Liver (tissue), 9 donors: ENCODE results near the gene NKD2. TPM values are rescaled to one million over a fixed set of nuclear protein-coding genes. Genes with fewer than 3 reads are reported as not detected.

Experiments
- DNase-seq: peaks from one replicate; pipeline ENCODE4 v3.0.0-alpha.2; 2017; ENCODE audit warnings: low spot score
- H3K27ac ChIP-seq, 2 donors: one replicate each; pipeline ENCODE4 v1.7.0; 2013; ENCODE audit warnings: inconsistent platforms in 2 of 2, low read length in 2 of 2, control low read depth in 1 of 2, low read depth in 1 of 2, mild to moderate bottlenecking in 1 of 2
- H3K27me3 ChIP-seq, 4 donors: one replicate each; pipeline versions ENCODE4 v1.6.1 to v1.7.0; 2013; ENCODE audit warnings: low read length in 3 of 4, inconsistent platforms in 1 of 4, mild to moderate bottlenecking in 1 of 4, moderate library complexity in 1 of 4; ENCODE audit not compliant: control insufficient read depth in 4 of 4, insufficient read depth in 4 of 4
- H3K36me3 ChIP-seq, 4 donors: one replicate each; pipeline versions ENCODE4 v1.6.1 to v1.7.0; 2013; ENCODE audit warnings: low read length in 3 of 4, mild to moderate bottlenecking in 3 of 4, low read depth in 1 of 4, moderate library complexity in 1 of 4; ENCODE audit not compliant: control insufficient read depth in 4 of 4, insufficient read depth in 3 of 4
- H3K4me1 ChIP-seq, 4 donors: one replicate each; pipeline versions ENCODE4 v1.6.1 to v1.7.0; 2013; ENCODE audit warnings: low read length in 3 of 4, mild to moderate bottlenecking in 3 of 4, moderate library complexity in 1 of 4; ENCODE audit not compliant: control insufficient read depth in 4 of 4, insufficient read depth in 4 of 4
- H3K4me3 ChIP-seq, 3 donors: one replicate each; pipeline versions ENCODE4 v1.6.1 to v1.7.0; 2013; ENCODE audit warnings: low read length in 3 of 3, control low read depth in 1 of 3, low read depth in 1 of 3, mild to moderate bottlenecking in 1 of 3
- H3K9ac ChIP-seq, 2 donors: one replicate each; pipeline ENCODE4 v1.7.0; 2013; ENCODE audit warnings: low read length in 2 of 2, mild to moderate bottlenecking in 2 of 2, moderate library complexity in 2 of 2, control low read depth in 1 of 2, low read depth in 1 of 2
- H3K9me3 ChIP-seq, 4 donors: one replicate each; pipeline versions ENCODE4 v1.6.1 to v1.7.0; 2013; ENCODE audit warnings: low read length in 3 of 4; ENCODE audit not compliant: control insufficient read depth in 4 of 4
- EGR1 ChIP-seq, 2 donors: IDR thresholded peaks; 2 replicates each; pipeline ENCODE4 v1.6.1; 2016 to 2018; ENCODE audit warnings: antibody characterized with exemption in 2 of 2, low read depth in 2 of 2
- FOXA1 ChIP-seq: IDR thresholded peaks from 2 replicates; pipeline ENCODE4 v1.6.1; 2016; ENCODE audit warnings: antibody characterized with exemption
- FOXA2 ChIP-seq: IDR thresholded peaks from 2 replicates; pipeline ENCODE4 v1.6.1; 2016; ENCODE audit warnings: antibody characterized with exemption
- GABPA ChIP-seq, 2 donors: IDR thresholded peaks in 1 of 2; conservative IDR thresholded peaks in 1 of 2; 2 replicates each; pipeline ENCODE4 v1.6.1; 2016; ENCODE audit warnings: antibody characterized with exemption in 2 of 2, mild to moderate bottlenecking in 1 of 2, moderate library complexity in 1 of 2
- HNF4A ChIP-seq, 2 donors: conservative IDR thresholded peaks; 2 replicates each; pipeline ENCODE4 v1.6.1; 2016; ENCODE audit warnings: antibody characterized with exemption in 2 of 2, mild to moderate bottlenecking in 2 of 2
- RAD21 ChIP-seq, 2 donors: IDR thresholded peaks; 2 replicates each; pipeline ENCODE4 v1.6.1; 2016; ENCODE audit warnings: antibody characterized with exemption in 2 of 2, mild to moderate bottlenecking in 2 of 2
- RXRA ChIP-seq, 2 donors: IDR thresholded peaks; 2 replicates each; pipeline ENCODE4 v1.6.1; 2017 to 2018; ENCODE audit warnings: antibody characterized with exemption in 2 of 2, mild to moderate bottlenecking in 1 of 2
- SP1 ChIP-seq: IDR thresholded peaks from 2 replicates; pipeline ENCODE4 v1.6.1; 2018; ENCODE audit warnings: antibody characterized with exemption, mild to moderate bottlenecking
- TAF1 ChIP-seq: conservative IDR thresholded peaks from 2 replicates; pipeline ENCODE4 v1.6.1; 2016; ENCODE audit warnings: antibody characterized with exemption, mild to moderate bottlenecking
- YY1 ChIP-seq: IDR thresholded peaks from 2 replicates; pipeline ENCODE4 v1.6.1; 2016; ENCODE audit warnings: antibody characterized with exemption, mild to moderate bottlenecking
- whole genome bisulfite sequencing: extraction: QIAGEN DNeasy Blood & Tissue Kit; methylation state at CpG from one replicate; pipeline ENCODE4 v1.1.7; 2013; 5-methylcytosine and 5-hydroxymethylcytosine counted together
- polyA plus RNA-seq, 2 donors: library from polyadenylated mRNA; stranded (reverse) in 1 of 2; unstranded in 1 of 2; fragments of 200-250 nt in 1 of 2; fragments of >200 nt in 1 of 2; fragmentation: Nextera tagmentation in 1 of 2; extraction: Ambion mirVana in 1 of 2; gene quantifications; one replicate each; pipeline versions ENCODE4 v1.2.1 to v1.2.3, GENCODE V29; 2013 to 2015
- total RNA-seq, 2 donors: library from RNA; depleted of rRNA; stranded (reverse); fragments of >200 nt; gene quantifications; one replicate each; pipeline ENCODE4 v1.2.3, GENCODE V29; 2014
- TF ChIP-seq, protein P1 (sequence below): fragments of 150-350 bp; IDR thresholded peaks from 2 replicates; pipeline ENCODE4 v1.5.1; 2017; ENCODE audit warnings: improper control_type of control experiment, low read depth, low read length; ENCODE audit not compliant: missing input control
- TF ChIP-seq, protein P2 (sequence below): IDR thresholded peaks from 2 replicates; pipeline ENCODE4 v1.6.1; 2016; ENCODE audit warnings: antibody characterized with exemption, mild to moderate bottlenecking
- TF ChIP-seq, protein P3 (sequence below): IDR thresholded peaks from 2 replicates; pipeline ENCODE4 v1.6.1; 2016; ENCODE audit warnings: antibody characterized with exemption
- TF ChIP-seq, protein P4 (sequence below): IDR thresholded peaks from 2 replicates; pipeline ENCODE4 v1.6.1; 2016; ENCODE audit warnings: antibody characterized with exemption
- donor health status: healthy.
- donor health status: healthy.
- donor health status: healthy.
- donor health status: healthy.
- donor health status: healthy.

The NKD2 gene
- total and polyA plus RNA-seq, 4 donors, result 0.09 to 1.3 (median 0.42) TPM

DNA sequence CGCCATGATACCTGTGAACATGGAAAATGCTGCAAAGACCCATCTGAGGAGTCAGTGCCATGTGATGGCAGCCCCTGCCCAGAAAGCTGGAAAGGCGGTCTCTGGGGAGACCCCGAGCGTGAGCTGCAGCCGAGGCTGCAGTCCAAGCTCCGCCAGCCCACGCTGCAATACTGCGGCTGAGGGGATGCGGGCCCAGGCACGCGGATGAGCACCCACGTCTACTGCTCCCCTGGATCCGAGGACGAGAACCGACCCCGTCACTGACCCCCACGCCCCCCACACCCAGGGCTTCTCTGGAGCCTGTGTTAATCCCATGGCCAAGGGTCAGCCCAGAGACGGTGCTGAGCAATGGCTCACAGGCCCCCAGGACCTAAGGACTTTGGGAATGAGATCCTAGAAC lies 70.9 kb downstream of the NKD2 start:
- WGBS, result 96% methylated on average over 18 of the region's 18 CpGs
- Histone ChIP-seq H3K36me3 (peaks cover 45 to 79% (median 51%) of the 10 kb centered on the region in 4 donors), H3K27me3 (no peaks in the 10 kb centered on the region), H3K4me3 (no peak overlapping the region), H3K4me1 (no peaks in the 10 kb centered on the region), H3K9me3 (no peaks in the 10 kb centered on the region), H3K27ac (no peak overlapping the region), H3K9ac (no peak overlapping the region)
- TF ChIP-seq, protein P1, sequence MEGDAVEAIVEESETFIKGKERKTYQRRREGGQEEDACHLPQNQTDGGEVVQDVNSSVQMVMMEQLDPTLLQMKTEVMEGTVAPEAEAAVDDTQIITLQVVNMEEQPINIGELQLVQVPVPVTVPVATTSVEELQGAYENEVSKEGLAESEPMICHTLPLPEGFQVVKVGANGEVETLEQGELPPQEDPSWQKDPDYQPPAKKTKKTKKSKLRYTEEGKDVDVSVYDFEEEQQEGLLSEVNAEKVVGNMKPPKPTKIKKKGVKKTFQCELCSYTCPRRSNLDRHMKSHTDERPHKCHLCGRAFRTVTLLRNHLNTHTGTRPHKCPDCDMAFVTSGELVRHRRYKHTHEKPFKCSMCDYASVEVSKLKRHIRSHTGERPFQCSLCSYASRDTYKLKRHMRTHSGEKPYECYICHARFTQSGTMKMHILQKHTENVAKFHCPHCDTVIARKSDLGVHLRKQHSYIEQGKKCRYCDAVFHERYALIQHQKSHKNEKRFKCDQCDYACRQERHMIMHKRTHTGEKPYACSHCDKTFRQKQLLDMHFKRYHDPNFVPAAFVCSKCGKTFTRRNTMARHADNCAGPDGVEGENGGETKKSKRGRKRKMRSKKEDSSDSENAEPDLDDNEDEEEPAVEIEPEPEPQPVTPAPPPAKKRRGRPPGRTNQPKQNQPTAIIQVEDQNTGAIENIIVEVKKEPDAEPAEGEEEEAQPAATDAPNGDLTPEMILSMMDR, result no peak
- TF ChIP-seq, protein P2, sequence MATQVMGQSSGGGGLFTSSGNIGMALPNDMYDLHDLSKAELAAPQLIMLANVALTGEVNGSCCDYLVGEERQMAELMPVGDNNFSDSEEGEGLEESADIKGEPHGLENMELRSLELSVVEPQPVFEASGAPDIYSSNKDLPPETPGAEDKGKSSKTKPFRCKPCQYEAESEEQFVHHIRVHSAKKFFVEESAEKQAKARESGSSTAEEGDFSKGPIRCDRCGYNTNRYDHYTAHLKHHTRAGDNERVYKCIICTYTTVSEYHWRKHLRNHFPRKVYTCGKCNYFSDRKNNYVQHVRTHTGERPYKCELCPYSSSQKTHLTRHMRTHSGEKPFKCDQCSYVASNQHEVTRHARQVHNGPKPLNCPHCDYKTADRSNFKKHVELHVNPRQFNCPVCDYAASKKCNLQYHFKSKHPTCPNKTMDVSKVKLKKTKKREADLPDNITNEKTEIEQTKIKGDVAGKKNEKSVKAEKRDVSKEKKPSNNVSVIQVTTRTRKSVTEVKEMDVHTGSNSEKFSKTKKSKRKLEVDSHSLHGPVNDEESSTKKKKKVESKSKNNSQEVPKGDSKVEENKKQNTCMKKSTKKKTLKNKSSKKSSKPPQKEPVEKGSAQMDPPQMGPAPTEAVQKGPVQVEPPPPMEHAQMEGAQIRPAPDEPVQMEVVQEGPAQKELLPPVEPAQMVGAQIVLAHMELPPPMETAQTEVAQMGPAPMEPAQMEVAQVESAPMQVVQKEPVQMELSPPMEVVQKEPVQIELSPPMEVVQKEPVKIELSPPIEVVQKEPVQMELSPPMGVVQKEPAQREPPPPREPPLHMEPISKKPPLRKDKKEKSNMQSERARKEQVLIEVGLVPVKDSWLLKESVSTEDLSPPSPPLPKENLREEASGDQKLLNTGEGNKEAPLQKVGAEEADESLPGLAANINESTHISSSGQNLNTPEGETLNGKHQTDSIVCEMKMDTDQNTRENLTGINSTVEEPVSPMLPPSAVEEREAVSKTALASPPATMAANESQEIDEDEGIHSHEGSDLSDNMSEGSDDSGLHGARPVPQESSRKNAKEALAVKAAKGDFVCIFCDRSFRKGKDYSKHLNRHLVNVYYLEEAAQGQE, result no peak
- TF ChIP-seq YY1, result no peak
- no peak for TF ChIP-seq TAF1
- TF ChIP-seq RAD21 (IDR thresholded peaks at IDR 0.05), result no peak
- no peak for TF ChIP-seq SP1
- TF ChIP-seq GABPA (IDR thresholded peaks at IDR 0.05 in 1 of 2, conservative IDR thresholded peaks at IDR 0.05 in 1 of 2), result no peak
- TF ChIP-seq RXRA (IDR thresholded peaks at IDR 0.05), result no peak
- no peak for TF ChIP-seq FOXA1
- TF ChIP-seq FOXA2, result no peak
- TF ChIP-seq, protein P3, sequence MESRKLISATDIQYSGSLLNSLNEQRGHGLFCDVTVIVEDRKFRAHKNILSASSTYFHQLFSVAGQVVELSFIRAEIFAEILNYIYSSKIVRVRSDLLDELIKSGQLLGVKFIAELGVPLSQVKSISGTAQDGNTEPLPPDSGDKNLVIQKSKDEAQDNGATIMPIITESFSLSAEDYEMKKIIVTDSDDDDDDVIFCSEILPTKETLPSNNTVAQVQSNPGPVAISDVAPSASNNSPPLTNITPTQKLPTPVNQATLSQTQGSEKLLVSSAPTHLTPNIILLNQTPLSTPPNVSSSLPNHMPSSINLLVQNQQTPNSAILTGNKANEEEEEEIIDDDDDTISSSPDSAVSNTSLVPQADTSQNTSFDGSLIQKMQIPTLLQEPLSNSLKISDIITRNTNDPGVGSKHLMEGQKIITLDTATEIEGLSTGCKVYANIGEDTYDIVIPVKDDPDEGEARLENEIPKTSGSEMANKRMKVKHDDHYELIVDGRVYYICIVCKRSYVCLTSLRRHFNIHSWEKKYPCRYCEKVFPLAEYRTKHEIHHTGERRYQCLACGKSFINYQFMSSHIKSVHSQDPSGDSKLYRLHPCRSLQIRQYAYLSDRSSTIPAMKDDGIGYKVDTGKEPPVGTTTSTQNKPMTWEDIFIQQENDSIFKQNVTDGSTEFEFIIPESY, result no peak
- no peak for TF ChIP-seq HNF4A (conservative IDR thresholded peaks at IDR 0.05)
- TF ChIP-seq, protein P4, sequence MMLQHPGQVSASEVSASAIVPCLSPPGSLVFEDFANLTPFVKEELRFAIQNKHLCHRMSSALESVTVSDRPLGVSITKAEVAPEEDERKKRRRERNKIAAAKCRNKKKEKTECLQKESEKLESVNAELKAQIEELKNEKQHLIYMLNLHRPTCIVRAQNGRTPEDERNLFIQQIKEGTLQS, result no peak
- DNase-seq, result no peak

DNA sequence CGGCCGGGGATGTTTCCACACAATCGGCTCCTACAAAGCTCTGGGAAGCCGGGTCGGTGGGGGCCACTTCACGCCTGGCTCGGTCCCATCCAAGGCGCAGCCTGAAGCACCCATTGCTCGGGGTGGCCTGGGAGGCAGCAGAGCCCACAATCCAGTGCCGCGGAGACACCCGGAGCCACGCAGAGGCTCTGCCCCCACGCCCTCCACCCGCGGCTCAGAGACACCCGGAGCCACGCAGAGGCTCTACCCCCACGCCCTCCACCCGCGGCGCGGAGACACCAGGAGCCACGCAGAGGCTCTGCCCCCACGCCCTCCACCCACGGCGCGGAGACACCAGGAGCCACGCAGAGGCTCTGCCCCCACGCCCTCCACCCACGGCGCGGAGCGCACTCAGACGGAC lies 71.4 kb downstream of the NKD2 start:
- Histone ChIP-seq H3K27me3 (no peaks in the 10 kb centered on the region), H3K4me3 (no peak overlapping the region), H3K27ac (no peak overlapping the region), H3K9ac (no peak overlapping the region), H3K4me1 (no peaks in the 10 kb centered on the region), H3K9me3 (no peaks in the 10 kb centered on the region), H3K36me3 (peaks cover 48 to 79% (median 50%) of the 10 kb centered on the region in 4 donors)
- DNase-seq, result no peak
- TF ChIP-seq FOXA2 (no peak), EGR1 (IDR thresholded peaks at IDR 0.05; ENCODE audit: low read depth in 2 of 2) (no peak), RXRA (IDR thresholded peaks at IDR 0.05) (no peak), HNF4A (conservative IDR thresholded peaks at IDR 0.05) (no peak), FOXA1 (no peak)
- 85% methylated on average over 28 of the region's 35 CpGs for WGBS
